ENCODE measurements around the gene FILIP1.

GRCh38 chr6:75512591-75512990, 19.0 kb upstream of the FILIP1 start:
- no peak for TF ChIP-seq POLR2A (IDR thresholded peaks at IDR 0.05)
- no peak for TF ChIP-seq CTCF (IDR thresholded peaks at IDR 0.05)

All from body of pancreas (tissue), 4 donors.